ENCODE measurements around the gene PRSS35. TPM values are rescaled to one million over a fixed set of nuclear protein-coding genes. Genes with fewer than 3 reads are reported as not detected.

PRSS35 gene
- total and polyA plus RNA-seq, 8 donors = 0.08 to 6.4 (median 0.22) TPM; not detected in 4

GRCh38 chr6:83510791-83511190, 1.5 kb upstream of the PRSS35 start:
- Histone ChIP-seq H3K9me3 (no peaks in the 10 kb centered on the region), H3K27me3 (peaks cover 0 to 9% (median 0%) of the 10 kb centered on the region in 3 donors), H3K27ac (no peak overlapping the region), H3K4me1 (peaks cover 6 to 18% (median 14%) of the 10 kb centered on the region in 4 donors), H3K36me3 (no peaks in the 10 kb centered on the region), H3K4me3 (no peak overlapping the region)
- intact Hi-C loops (cut with DNase I; ENCODE audit: low total_unique reads) = loop anchor here (5.0 kb wide), 2 partner anchors 93 to 288 kb away; no protein-coding TSS in a partner anchor
- peak in 1 of 2 donors; percentile 23 for DNase-seq
- TF ChIP-seq POLR2AphosphoS5 (IDR thresholded peaks at IDR 0.05) (no peak), EP300 (IDR thresholded peaks at IDR 0.05) (no peak), POLR2A (IDR thresholded peaks at IDR 0.05) (no peak), CTCF (IDR thresholded peaks at IDR 0.05) (no peak)
- WGBS, 5 donors = 76 to 93% (median 90%) methylated on average over 3 of the region's 3 CpGs

GRCh38 chr6:83511266-83511665, 1.1 kb upstream of the PRSS35 start:
- Histone ChIP-seq H3K4me3 (no peak overlapping the region), H3K4me1 (peaks cover 6 to 18% (median 14%) of the 10 kb centered on the region in 4 donors), H3K27ac (no peak overlapping the region), H3K36me3 (no peaks in the 10 kb centered on the region), H3K9me3 (no peaks in the 10 kb centered on the region), H3K27me3 (peaks cover 0 to 9% (median 0%) of the 10 kb centered on the region in 3 donors)
- intact Hi-C loops (cut with DNase I; ENCODE audit: low total_unique reads) = loop anchor here (5.0 kb wide), 2 partner anchors 94 to 289 kb away; no protein-coding TSS in a partner anchor
- no peak for TF ChIP-seq CTCF (IDR thresholded peaks at IDR 0.05)
- no peak for TF ChIP-seq POLR2A (IDR thresholded peaks at IDR 0.05)
- no peak for TF ChIP-seq POLR2AphosphoS5 (IDR thresholded peaks at IDR 0.05)
- TF ChIP-seq EP300 (IDR thresholded peaks at IDR 0.05) = no peak
- 67 to 79% (median 69%) methylated on average over 8 of the region's 8 CpGs for WGBS, 5 donors
- DNase-seq = peak in 1 of 2 donors; percentile 21

- H3K27me3 ChIP-seq = peaks cover 0 to 9% (median 0%) of the 10 kb centered on the region in 3 donors
- 33 to 58% (median 43%) methylated on average over 1 of the region's 1 CpG for WGBS, 5 donors
- intact Hi-C loops (cut with DNase I; ENCODE audit: low total_unique reads) = loop anchor here (5.0 kb wide), 2 partner anchors 97 to 292 kb away; no protein-coding TSS in a partner anchor
- H3K27ac ChIP-seq = no peak overlapping the region
- peaks cover 6 to 18% (median 14%) of the 10 kb centered on the region in 4 donors for H3K4me1 ChIP-seq
- no peak overlapping the region for H3K4me3 ChIP-seq
- DNase-seq = no peak
- TF ChIP-seq POLR2AphosphoS5 (IDR thresholded peaks at IDR 0.05) (no peak), POLR2A (IDR thresholded peaks at IDR 0.05) (no peak), CTCF (IDR thresholded peaks at IDR 0.05) (no peak), EP300 (IDR thresholded peaks at IDR 0.05) (no peak)
- no peaks in the 10 kb centered on the region for H3K36me3 ChIP-seq
- no peaks in the 10 kb centered on the region for H3K9me3 ChIP-seq
These were observed 2.1 kb downstream of the PRSS35 start for GRCh38 chr6:83514466-83514865.

GRCh38 chr6:83514866-83515466, 2.6 kb downstream of the PRSS35 start:
- WGBS, 5 donors = 16 to 27% (median 17%) methylated on average over 4 of the region's 4 CpGs
- peaks cover 6 to 18% (median 14%) of the 10 kb centered on the region in 4 donors for H3K4me1 ChIP-seq
- intact Hi-C loops (cut with DNase I; ENCODE audit: low total_unique reads) = loop anchor here (5.0 kb wide), 2 partner anchors 98 to 293 kb away; no protein-coding TSS in a partner anchor
- H3K27ac ChIP-seq = no peak overlapping the region
- no peaks in the 10 kb centered on the region for H3K9me3 ChIP-seq
- H3K27me3 ChIP-seq = peaks cover 0 to 9% (median 0%) of the 10 kb centered on the region in 3 donors
- H3K36me3 ChIP-seq = no peaks in the 10 kb centered on the region
- TF ChIP-seq POLR2AphosphoS5 (IDR thresholded peaks at IDR 0.05) = no peak
- peak in 5 of 7 experiments; percentile 59 to 79 (median 67) for TF ChIP-seq CTCF (IDR thresholded peaks at IDR 0.05)
- TF ChIP-seq POLR2A (IDR thresholded peaks at IDR 0.05) = no peak
- no peak for TF ChIP-seq EP300 (IDR thresholded peaks at IDR 0.05)
- DNase-seq = peak in 1 of 2 donors; percentile 84
- no peak overlapping the region for H3K4me3 ChIP-seq
